ENCODE results near the gene DST. TPM values are rescaled to one million over a fixed set of nuclear protein-coding genes. Genes with fewer than 3 reads are reported as not detected.

Gene DST
- total RNA-seq, 4 donors from 2014 or later = 331 to 417 (median 368) TPM

DNA sequence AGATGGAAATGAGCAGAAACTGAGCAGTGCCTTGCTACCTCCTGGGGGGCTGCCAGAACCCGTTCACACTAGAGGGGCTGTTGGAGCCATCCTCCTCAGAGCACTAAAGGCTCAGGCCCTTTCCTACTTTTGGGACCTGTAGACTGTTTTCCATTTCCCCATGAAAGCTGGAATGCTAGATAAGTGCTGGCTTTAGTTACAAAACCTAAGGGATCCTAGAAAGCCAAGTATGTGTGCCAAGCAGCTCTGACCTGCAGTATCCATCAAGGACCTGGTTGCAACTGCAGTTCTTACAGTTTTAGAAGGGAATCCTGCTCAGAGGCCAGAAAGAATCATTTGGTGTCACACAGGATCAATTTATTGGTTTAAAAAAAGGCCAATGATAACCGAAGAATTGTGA is 218.6 kb downstream of the DST start:
- Histone ChIP-seq H3K4me1 (no peaks in the 10 kb centered on the region), H3K27me3 (no peaks in the 10 kb centered on the region), H3K27ac (no peak overlapping the region), H3K36me3 (no peaks in the 10 kb centered on the region), H3K4me3 (no peak overlapping the region), H3K9me3 (no peaks in the 10 kb centered on the region)
- TF ChIP-seq POLR2A (IDR thresholded peaks at IDR 0.05) (no peak), EP300 (IDR thresholded peaks at IDR 0.05) (no peak)
- TF ChIP-seq, protein P1, sequence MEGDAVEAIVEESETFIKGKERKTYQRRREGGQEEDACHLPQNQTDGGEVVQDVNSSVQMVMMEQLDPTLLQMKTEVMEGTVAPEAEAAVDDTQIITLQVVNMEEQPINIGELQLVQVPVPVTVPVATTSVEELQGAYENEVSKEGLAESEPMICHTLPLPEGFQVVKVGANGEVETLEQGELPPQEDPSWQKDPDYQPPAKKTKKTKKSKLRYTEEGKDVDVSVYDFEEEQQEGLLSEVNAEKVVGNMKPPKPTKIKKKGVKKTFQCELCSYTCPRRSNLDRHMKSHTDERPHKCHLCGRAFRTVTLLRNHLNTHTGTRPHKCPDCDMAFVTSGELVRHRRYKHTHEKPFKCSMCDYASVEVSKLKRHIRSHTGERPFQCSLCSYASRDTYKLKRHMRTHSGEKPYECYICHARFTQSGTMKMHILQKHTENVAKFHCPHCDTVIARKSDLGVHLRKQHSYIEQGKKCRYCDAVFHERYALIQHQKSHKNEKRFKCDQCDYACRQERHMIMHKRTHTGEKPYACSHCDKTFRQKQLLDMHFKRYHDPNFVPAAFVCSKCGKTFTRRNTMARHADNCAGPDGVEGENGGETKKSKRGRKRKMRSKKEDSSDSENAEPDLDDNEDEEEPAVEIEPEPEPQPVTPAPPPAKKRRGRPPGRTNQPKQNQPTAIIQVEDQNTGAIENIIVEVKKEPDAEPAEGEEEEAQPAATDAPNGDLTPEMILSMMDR (IDR thresholded peaks at IDR 0.05) = no peak
- WGBS, 2 donors = 50 to 78% methylated on average over 2 of the region's 2 CpGs
- no peak for DNase-seq (ENCODE audit: low spot score in 2 of 2)

DNA sequence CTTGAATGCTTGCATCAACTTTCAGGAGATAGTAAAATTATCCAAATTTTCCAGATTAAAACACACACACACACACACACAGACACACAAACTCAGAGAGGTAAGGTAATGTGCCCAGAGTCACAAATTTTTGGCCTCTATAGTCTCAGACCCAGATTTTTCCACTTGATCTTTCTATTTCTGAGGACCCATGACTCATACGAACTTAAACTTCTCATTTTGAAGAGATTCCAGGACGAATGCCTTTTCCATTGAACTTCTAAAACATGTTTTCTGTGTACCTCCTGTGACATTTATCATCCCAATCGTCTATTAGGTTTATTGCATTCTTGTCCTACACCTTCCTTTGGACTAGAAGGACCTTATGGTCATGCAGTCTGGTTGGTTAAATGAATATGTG is 222.4 kb downstream of the DST start:
- Histone ChIP-seq H3K27me3 (no peaks in the 10 kb centered on the region), H3K27ac (no peak overlapping the region), H3K9me3 (no peaks in the 10 kb centered on the region), H3K4me1 (no peaks in the 10 kb centered on the region), H3K4me3 (no peak overlapping the region), H3K36me3 (no peaks in the 10 kb centered on the region)
- whole genome bisulfite sequencing, 2 donors = 57 to 74% methylated on average over 3 of the region's 3 CpGs
- TF ChIP-seq, protein P1 (IDR thresholded peaks at IDR 0.05) = no peak
- TF ChIP-seq EP300 (IDR thresholded peaks at IDR 0.05) (no peak), POLR2A (IDR thresholded peaks at IDR 0.05) (no peak)
- DNase-seq (ENCODE audit: low spot score in 2 of 2) = no peak

DNA sequence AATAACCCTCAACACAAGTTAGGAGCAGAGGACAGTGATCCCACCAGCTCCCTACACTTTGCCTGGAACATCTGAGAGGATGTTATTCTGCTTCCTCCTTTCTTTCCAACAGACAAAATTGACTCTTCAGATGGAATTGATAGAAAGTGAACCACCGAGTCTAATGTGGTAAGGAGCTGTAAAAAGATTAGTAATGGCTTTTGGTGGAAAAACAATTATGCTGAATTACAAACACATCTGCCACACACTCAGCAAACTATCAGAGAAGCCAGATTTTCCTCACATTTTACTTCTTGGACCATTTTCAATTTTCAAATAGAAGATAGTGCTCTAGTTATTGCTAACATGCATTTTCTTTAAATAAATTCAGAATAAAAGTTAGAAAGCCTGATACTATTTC is 223.5 kb downstream of the DST start:
- Histone ChIP-seq H3K4me1 (no peaks in the 10 kb centered on the region), H3K9me3 (no peaks in the 10 kb centered on the region), H3K4me3 (no peak overlapping the region), H3K36me3 (no peaks in the 10 kb centered on the region), H3K27me3 (no peaks in the 10 kb centered on the region), H3K27ac (no peak overlapping the region)
- 53 to 59% methylated on average over 1 of the region's 1 CpG for WGBS, 2 donors
- TF ChIP-seq EP300 (IDR thresholded peaks at IDR 0.05) (no peak), POLR2A (IDR thresholded peaks at IDR 0.05) (no peak)
- TF ChIP-seq, protein P1 (IDR thresholded peaks at IDR 0.05) = no peak
- DNase-seq (ENCODE audit: low spot score in 2 of 2) = no peak

DNA sequence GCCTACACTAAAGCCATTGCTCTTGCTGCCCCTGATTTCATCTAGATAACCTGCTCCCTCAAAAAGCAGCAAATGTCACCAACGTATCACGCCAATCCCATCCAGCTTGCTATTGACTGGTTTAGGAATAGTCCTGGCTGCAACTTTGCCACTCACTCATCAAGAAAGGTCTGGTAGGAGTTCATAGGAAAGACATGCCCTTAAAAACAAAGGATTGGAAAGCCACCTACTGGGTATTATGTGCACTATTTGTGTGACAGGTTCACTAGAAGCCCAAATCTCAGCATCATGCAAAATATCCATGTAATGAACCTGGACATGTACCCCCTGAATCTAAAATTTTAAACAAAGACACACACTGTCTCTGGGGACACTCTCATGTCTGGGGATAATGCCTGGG is 224.9 kb downstream of the DST start:
- H3K4me1 ChIP-seq = no peaks in the 10 kb centered on the region
- no peaks in the 10 kb centered on the region for H3K9me3 ChIP-seq
- no peaks in the 10 kb centered on the region for H3K36me3 ChIP-seq
- TF ChIP-seq, protein P1 (IDR thresholded peaks at IDR 0.05) = no peak
- no peak for TF ChIP-seq POLR2A (IDR thresholded peaks at IDR 0.05)
- no peak for DNase-seq (ENCODE audit: low spot score in 2 of 2)
- H3K4me3 ChIP-seq = no peak overlapping the region
- no peaks in the 10 kb centered on the region for H3K27me3 ChIP-seq
- WGBS, 2 donors = 88 to 94% methylated on average over 2 of the region's 2 CpGs
- no peak overlapping the region for H3K27ac ChIP-seq

DNA sequence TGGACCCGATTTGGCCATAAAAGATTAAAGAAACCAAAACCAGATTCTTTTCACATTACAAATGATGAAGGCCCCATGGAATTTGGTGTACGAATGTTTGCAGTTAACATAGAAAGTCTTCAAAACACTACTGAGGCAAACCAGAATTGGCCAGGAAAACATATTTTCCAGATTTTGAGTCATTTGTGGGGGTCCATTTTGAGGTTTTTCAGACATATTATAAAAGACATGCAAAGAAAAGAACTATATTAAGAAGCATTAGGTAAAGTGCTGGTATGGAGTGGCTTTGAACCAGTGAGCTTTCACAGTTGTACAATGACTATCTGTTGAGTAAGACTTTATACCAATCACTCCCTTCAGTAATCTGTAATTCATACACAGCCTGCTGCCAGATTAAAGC is 226.4 kb downstream of the DST start:
- Histone ChIP-seq H3K36me3 (no peaks in the 10 kb centered on the region), H3K27me3 (no peaks in the 10 kb centered on the region), H3K9me3 (no peaks in the 10 kb centered on the region), H3K27ac (no peak overlapping the region), H3K4me1 (no peaks in the 10 kb centered on the region), H3K4me3 (no peak overlapping the region)
- TF ChIP-seq, protein P1 (IDR thresholded peaks at IDR 0.05) = no peak
- no peak for TF ChIP-seq POLR2A (IDR thresholded peaks at IDR 0.05)
- TF ChIP-seq EP300 (IDR thresholded peaks at IDR 0.05) = no peak
- DNase-seq (ENCODE audit: low spot score in 2 of 2) = no peak
- 42 to 54% methylated on average over 2 of the region's 2 CpGs for WGBS, 2 donors

Measured in tibial nerve (tissue), 4 donors.